PFSK-1 (cell line): Measurements from ENCODE around the gene NAPA.

ENCODE experiments used
- POLR2AphosphoS5 ChIP-seq: IDR thresholded peaks from 2 replicates; pipeline ENCODE4 v1.6.1; 2012; ENCODE audit warnings: low read depth, mild to moderate bottlenecking, control low read depth, low read length, moderate library complexity
- REST ChIP-seq, 2 experiments: IDR thresholded peaks; 2 replicates each; pipeline versions ENCODE4 v1.6.1 to v1.8.0; 2011 to 2012; ENCODE audit warnings: low read depth in 2 of 2, low read length in 2 of 2, control low read depth in 1 of 2, inconsistent platforms in 1 of 2, mild to moderate bottlenecking in 1 of 2, moderate library complexity in 1 of 2; ENCODE audit not compliant: insufficient read depth in 1 of 2
- TAF1 ChIP-seq: IDR thresholded peaks from 2 replicates; pipeline ENCODE4 v1.6.1; 2012; ENCODE audit warnings: low read length, control low read depth, borderline replicate concordance; ENCODE audit not compliant: insufficient read depth

GRCh38 chr19:47461876-47462275 lies 53.0 kb downstream of the NAPA start:
- TF ChIP-seq TAF1 = no peak
- no peak for TF ChIP-seq POLR2AphosphoS5
- no peak for TF ChIP-seq REST (IDR thresholded peaks at IDR 0.05; ENCODE audit: insufficient read depth in 1 of 2, low read depth in 2 of 2, low read length in 2 of 2)
